Mesothelial cell of epicardium (in vitro differentiated cells): ENCODE results near the gene CCDC107. TPM values are rescaled to one million over a fixed set of nuclear protein-coding genes. Genes with fewer than 3 reads are reported as not detected.

Experiments
- DNase-seq, 2 experiments: peaks; one replicate each; pipeline ENCODE4 v3.0.0; 2021; ENCODE audit warnings: low spot score in 2 of 2; ENCODE audit not compliant: unreplicated experiment in 2 of 2
- H3K27ac Mint-ChIP-seq: 2 replicates; pipeline ENCODE4 v1.8.0; 2021; ENCODE audit warnings: mixed read lengths
- H3K27me3 Mint-ChIP-seq: 2 replicates; pipeline ENCODE4 v1.8.0; 2021; ENCODE audit warnings: low read depth, mixed read lengths
- H3K36me3 Mint-ChIP-seq: 2 replicates; pipeline ENCODE4 v1.8.0; 2021; ENCODE audit warnings: mixed read lengths
- H3K4me1 Mint-ChIP-seq: 2 replicates; pipeline ENCODE4 v1.8.0; 2021; ENCODE audit warnings: mixed read lengths
- H3K4me3 Mint-ChIP-seq: 2 replicates; pipeline ENCODE4 v1.8.0; 2021; ENCODE audit warnings: mild to moderate bottlenecking, moderate library complexity, mixed read lengths
- H3K9me3 Mint-ChIP-seq: 2 replicates; pipeline ENCODE4 v1.8.0; 2021; ENCODE audit warnings: mixed read lengths
- CTCF ChIP-seq: fragments of 200-600 bp; sonication (generic); IDR thresholded peaks from one replicate; pipeline ENCODE4 v1.5.0; 2021; ENCODE audit warnings: antibody characterized with exemption; ENCODE audit not compliant: unreplicated experiment
- total RNA-seq: library from RNA; stranded (reverse); gene quantifications from 3 replicates; pipeline ENCODE4 v1.2.1, GENCODE V29; 2021

Gene CCDC107
- total RNA-seq, 1 donor from 2014 or later, result 16.7 TPM

- no peaks in the 10 kb centered on the region for H3K27me3 Mint-ChIP-seq
- TF ChIP-seq CTCF, result no peak
Measured at GRCh38 chr9:35689542-35690293, 31.6 kb downstream of the CCDC107 start, which contains the start of gene TPM2. Gene TPM2 (minus strand): TSS chr9:35689925. CDS start chr9:35689817, 108 bp downstream.

GRCh38 chr9:35690294-35690613 is 32.2 kb downstream of the CCDC107 start:
- Mint-ChIP-seq H3K9me3 (no peaks in the 10 kb centered on the region), H3K4me1 (peaks cover 38% of the 10 kb centered on the region), H3K27me3 (no peaks in the 10 kb centered on the region), H3K4me3 (peak overlapping the region; percentile 88), H3K36me3 (peaks cover 9% of the 10 kb centered on the region), H3K27ac (peak overlapping the region; percentile 84)
- DNase-seq, result no peak
- TF ChIP-seq CTCF, result no peak

More at GRCh38 chr9:35689542-35690293, 31.6 kb downstream of the CCDC107 start, which contains the start of gene TPM2:
- DNase-seq, result peak; percentile 53 to 73
- Mint-ChIP-seq H3K36me3 (peaks cover 9% of the 10 kb centered on the region), H3K9me3 (no peaks in the 10 kb centered on the region), H3K4me3 (peak within 1 kb of the TSS; percentile 88), H3K4me1 (peaks cover 38% of the 10 kb centered on the region), H3K27ac (peak within 1 kb of the TSS; percentile 97)

DNA sequence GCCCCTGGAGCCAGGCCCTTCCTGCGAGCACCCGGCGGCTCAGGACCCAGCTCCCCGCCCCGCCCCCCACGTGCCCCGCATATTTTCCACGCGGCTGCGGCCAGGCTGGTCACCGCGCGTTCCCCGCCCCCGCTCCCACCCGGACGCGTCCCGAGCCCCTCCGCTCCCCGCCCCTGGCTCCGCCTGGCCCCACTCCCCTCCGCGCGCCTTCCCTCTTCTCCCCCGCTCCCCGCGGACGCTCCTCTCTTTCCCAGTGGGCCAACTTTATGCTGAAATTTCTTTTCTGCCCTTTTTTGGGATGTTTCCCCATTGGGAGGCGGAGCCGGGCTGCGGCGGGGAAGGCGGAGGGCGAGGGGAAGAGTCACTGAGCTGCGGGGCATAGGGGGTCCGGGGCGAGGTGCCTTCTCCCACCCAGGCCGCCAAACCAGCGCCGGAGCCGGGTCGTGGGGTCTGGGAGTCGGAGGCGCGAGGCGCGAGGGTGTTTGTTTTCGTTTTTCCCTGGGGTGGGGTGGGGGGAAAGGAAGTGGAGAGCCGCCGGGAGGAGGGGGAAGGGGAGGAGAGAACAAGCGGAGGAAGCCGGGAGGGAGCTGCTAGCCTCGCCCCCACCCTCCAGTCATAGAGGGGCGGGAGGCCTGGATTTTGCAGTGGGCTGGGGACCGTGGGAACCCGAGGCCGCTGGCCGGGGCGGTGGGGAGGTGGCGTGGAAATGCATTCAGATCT is 32.7 kb downstream of the CCDC107 start:
- Mint-ChIP-seq H3K27me3 (no peaks in the 10 kb centered on the region), H3K27ac (peak overlapping the region; percentile 95), H3K36me3 (peaks cover 8% of the 10 kb centered on the region), H3K4me3 (peak overlapping the region; percentile 88), H3K4me1 (peaks cover 38% of the 10 kb centered on the region), H3K9me3 (no peaks in the 10 kb centered on the region)
- TF ChIP-seq CTCF, result no peak
- DNase-seq, result peak; percentile 72 to 74

GRCh38 chr9:35691334-35691650 is 33.2 kb downstream of the CCDC107 start:
- no peak for TF ChIP-seq CTCF
- Mint-ChIP-seq H3K27me3 (no peaks in the 10 kb centered on the region), H3K9me3 (no peaks in the 10 kb centered on the region), H3K4me1 (peaks cover 36% of the 10 kb centered on the region), H3K36me3 (peaks cover 5% of the 10 kb centered on the region), H3K4me3 (peak overlapping the region; percentile 80), H3K27ac (peak overlapping the region; percentile 95)
- DNase-seq, result no peak

GRCh38 chr9:35691757-35692301 is 33.7 kb downstream of the CCDC107 start:
- Mint-ChIP-seq H3K27me3 (no peaks in the 10 kb centered on the region), H3K9me3 (no peaks in the 10 kb centered on the region), H3K36me3 (peaks cover 6% of the 10 kb centered on the region), H3K4me3 (peak overlapping the region; percentile 80), H3K27ac (peak overlapping the region; percentile 95), H3K4me1 (peaks cover 31% of the 10 kb centered on the region)
- TF ChIP-seq CTCF, result no peak
- DNase-seq, result no peak
